Measurements from ENCODE around the gene DNAH12. TPM values are rescaled to one million over a fixed set of nuclear protein-coding genes. Genes with fewer than 3 reads are reported as not detected.

The DNAH12 gene
- total RNA-seq, 1 donor from 2014 or later, result not detected

- intact Hi-C loops (cut with DNase I), result no loop called here
- Histone ChIP-seq H3K4me3 (no peak overlapping the region), H3K27ac (no peak overlapping the region), H3K36me3 (peaks cover 31 to 65% of the 10 kb centered on the region in 2 donors), H3K4me1 (no peaks in the 10 kb centered on the region), H3K9me3 (no peaks in the 10 kb centered on the region), H3K27me3 (no peaks in the 10 kb centered on the region)
- TF ChIP-seq CTCF (IDR thresholded peaks at IDR 0.05), result no peak
- DNase-seq (ENCODE audit: low spot score in 2 of 2), result no peak
Observed at GRCh38 chr3:57256844-57257243, 287.3 kb downstream of the DNAH12 start.

- no peak for TF ChIP-seq CTCF (IDR thresholded peaks at IDR 0.05)
- Histone ChIP-seq H3K27ac (no peak overlapping the region), H3K4me1 (no peaks in the 10 kb centered on the region), H3K4me3 (no peak overlapping the region), H3K9me3 (no peaks in the 10 kb centered on the region), H3K36me3 (peaks cover 23 to 54% of the 10 kb centered on the region in 2 donors), H3K27me3 (no peaks in the 10 kb centered on the region)
- DNase-seq (ENCODE audit: low spot score in 2 of 2), result no peak
- intact Hi-C loops (cut with DNase I), result no loop called here
Observed at GRCh38 chr3:57252404-57252803, 291.7 kb downstream of the DNAH12 start.

DNA sequence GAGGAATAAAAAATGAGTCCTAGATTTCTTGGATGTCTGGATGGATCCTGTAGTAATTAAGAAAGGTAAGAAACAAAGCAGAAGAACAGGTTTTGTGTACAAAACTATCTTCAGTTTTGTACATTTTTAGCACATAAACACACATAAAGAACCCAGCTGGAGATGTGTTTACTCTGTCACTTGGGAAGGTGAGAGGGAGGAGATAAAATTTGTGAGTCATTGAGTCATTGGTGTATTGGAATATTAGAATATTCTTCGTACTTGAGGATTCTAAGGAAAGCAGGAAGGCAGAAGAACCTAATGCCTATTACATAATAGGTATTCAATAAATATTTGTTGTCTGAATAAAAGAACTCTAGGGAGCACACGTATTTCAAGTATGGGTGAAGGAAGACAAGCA lies 299.2 kb downstream of the DNAH12 start:
- H3K36me3 ChIP-seq, result peaks cover 55 to 92% of the 10 kb centered on the region in 2 donors
- no peaks in the 10 kb centered on the region for H3K9me3 ChIP-seq
- H3K27ac ChIP-seq, result no peak overlapping the region
- no peak for TF ChIP-seq CTCF (IDR thresholded peaks at IDR 0.05)
- H3K4me3 ChIP-seq, result no peak overlapping the region
- intact Hi-C loops (cut with DNase I), result no loop called here
- no peak for DNase-seq (ENCODE audit: low spot score in 2 of 2)
- H3K4me1 ChIP-seq, result no peaks in the 10 kb centered on the region
- no peaks in the 10 kb centered on the region for H3K27me3 ChIP-seq

Other genes starting within 250 kb of the DNAH12 start
- gene PDE12, start 11.9 kb upstream of the DNAH12 start, total RNA-seq, result 3.0 TPM
- gene ARF4, start 53.0 kb upstream of the DNAH12 start, total RNA-seq, result 50.0 TPM
- gene DENND6A, start 148.7 kb upstream of the DNAH12 start, total RNA-seq, result 11.6 TPM
- gene SLMAP, start 212.0 kb upstream of the DNAH12 start, total RNA-seq, result 502 TPM